ENCODE results near the gene MEIOSIN.
"Not testable (repeated sequence)": the region's sequence is repeated elsewhere in the genome, so short reads cannot be mapped to it uniquely, and the experiment has no call there.

The MEIOSIN gene

DNA sequence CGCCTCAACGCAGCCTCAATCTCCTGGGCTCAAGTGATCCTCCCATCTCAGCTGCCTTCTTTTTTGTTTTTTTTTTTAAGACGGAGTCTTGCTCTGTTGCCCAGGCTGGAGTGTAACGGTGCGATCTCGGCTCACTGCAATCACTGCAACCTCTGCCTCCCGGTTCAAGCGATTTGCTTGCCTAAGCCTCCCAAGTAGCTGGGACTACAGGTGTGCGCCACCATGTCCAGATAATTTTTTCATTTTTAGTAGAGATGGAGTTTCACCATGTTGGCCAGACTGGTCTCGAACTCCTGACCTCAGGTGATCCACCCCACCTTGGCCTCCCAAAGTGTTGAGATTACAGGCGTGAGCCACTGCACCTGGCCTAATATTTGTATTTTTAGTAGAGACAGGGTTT lies 13.2 kb upstream of the MEIOSIN start:
- not testable (repeated sequence) for DNase-seq (ENCODE audit: low spot score)

DNA sequence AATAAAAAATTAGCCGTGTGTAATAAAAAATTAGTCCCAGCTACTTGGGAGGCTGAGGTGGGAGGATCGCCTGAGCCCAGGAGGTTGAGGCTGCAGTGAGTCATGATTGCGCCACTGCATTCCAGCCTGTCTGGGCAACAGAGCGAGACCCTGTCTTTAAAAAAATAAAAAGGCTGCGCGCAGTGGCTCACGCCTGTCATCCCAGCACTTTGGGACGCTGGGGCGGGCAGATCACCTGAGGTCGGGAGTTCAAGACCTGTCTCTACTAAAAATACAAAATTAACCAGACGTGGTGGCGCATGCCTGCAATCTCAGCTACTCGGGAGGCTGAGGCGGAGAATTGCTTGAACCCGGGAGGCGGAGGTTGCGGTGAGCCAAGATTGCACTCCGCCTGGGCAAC lies 4.6 kb upstream of the MEIOSIN start:
- DNase-seq (ENCODE audit: low spot score): not testable (repeated sequence)

DNA sequence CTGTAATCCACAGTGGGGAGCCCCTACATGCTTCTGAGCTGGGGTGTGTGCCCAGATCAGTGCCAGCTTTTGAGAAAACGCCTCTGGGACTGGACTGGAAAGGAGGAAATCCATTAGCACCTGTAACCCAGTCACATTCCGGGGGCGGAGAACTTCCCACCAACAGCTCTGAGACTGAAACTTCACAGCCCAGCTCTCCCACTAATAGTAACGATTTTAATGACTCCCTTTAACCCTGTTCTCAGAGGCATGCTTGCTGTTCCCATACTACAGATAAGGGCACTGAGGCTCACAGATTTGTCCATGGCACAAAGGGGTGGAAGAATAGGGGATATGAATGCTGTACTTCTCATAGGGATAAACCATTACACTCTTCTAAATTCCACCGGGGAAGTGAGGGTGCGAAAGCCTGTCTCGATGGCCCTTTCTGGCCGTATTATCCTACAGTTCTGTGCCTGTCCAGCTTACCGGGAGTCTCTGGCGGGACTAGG lies 3.4 kb upstream of the MEIOSIN start:
- no peak for DNase-seq (ENCODE audit: low spot score)

DNA sequence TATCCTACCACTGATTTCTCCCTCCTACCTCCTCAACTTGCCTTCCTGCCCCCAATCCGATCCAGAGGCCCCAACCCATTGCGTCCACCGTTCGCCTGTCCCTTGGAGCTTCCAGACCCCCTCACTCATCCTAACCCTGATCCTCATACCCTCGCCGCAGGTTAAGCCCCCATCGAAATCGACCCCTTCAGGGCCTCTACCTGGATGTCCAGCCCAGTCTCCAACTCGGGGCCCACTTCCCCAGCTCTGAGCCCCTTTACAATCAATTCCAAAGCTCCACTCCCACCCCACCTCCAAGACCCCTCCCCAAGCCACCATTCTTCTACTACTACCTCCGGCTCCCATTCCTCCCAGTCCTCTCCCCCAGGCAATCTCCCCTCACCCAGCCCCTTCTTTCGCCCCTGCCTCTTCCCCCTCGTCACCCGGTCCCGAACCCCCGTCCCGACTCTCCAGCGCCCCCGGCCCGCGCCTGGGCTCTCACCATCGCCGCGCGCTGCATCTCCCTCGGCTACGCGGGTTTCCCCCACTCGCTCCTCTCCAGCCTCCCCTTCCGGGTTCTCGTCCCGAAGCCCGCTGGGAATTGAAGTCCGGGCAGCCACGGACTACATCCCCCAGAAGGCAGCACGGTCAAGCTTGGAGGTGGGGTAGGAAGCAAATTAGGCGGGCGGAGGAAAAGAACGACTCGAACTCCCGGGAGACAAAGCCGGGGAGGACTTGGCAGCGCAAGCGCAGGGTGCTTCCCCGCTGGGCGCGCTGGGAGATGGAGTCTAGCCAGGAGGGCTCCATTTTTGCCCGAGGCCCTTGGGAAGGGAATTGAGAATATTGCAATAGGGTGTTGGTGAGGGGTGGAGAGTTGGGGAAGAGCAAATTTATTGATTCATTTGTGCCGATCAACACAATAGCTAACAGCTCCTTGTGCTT lies 2.6 kb upstream of the MEIOSIN start, which contains the start of gene FBXO46:
Gene FBXO46 (minus strand): TSS at position 529 of the 921 bp plus-strand sequence. CDS start 17,401 bp downstream, outside the sequence.
- peak; percentile 97 for DNase-seq (ENCODE audit: low spot score)

DNA sequence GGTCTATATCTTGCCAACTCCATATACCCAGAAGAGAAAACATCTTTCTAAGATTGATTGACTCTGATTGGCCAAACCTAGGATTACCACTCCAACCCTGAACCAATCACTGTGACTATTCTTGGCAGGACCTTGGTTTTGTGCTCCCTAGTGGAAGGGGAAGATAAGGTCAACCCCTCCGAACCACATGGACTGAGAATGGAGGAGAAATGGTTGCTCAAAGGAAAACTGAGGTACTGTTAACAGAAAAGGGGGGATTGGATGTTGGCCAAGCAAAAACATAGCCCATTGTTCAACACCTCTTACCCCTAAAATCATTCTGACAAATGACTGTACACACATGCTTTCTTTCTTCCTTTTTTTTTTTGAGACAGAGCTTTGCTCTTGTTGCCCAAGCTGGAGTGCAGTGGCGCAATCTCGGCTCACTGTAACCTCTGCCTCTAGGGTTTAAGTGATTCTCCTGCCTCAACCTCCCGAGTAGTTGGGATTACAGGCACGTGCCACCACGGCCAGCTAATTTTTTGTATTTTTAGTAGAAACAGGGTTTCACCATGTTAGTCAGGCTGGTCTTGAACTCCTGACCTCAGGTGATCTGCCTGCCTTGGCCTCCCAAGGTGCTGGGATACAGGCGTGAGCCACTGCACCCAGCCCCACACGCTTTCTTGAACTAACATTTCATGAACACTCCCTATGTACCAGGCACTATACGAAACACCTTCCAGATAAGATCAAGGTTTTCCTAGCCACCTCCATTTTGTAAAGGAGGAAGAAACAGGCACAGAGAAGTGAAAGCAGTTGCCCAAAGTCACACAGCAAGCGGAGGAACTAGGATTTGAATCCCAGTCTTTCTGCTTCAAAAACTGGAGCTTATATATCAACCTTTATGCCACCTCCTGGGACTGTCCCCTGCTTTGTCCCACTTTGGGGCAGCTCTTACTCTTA lies 6.5 kb downstream of the MEIOSIN start:
- no peak for DNase-seq (ENCODE audit: low spot score)

DNA sequence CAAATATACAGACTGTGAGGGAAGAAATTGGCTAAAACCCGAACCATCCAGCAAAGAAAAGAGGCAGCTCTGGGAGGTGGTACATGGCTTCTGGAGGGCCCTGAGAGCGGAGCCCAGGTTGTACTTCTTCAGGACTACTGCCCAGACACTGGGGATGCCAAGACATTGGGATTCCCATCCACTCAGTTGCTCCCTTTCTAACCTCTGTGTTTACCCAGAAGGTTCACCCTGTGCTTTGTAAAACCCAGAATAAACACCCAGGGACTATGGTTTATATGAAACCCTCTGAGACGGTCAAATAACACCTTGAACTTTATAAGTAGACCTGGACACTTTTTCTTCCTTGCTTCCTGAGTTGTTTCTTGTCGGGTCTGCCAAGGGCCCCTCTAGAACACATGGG lies 9.7 kb downstream of the MEIOSIN start:
- DNase-seq (ENCODE audit: low spot score): no peak

DNA sequence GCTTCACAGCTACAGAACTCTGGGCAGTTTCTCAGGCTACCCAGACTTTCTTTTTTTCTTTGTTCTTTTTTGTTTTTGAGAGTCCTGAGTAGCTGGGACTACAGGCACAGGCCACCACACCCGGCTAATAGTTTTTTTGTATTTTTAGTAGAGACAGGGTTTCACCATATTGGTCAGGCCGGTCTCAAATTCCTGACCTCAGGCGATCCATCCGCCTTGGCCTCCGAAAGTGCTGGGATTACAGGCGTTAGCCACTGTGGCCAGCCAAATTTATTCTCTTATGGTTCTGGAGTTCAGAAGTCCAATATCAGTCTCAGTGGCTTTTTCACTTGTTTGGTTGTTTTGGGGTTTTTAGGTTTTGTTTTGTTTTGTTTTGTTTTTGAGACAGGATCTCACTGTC lies 12.4 kb downstream of the MEIOSIN start:
- DNase-seq (ENCODE audit: low spot score): no peak

DNA sequence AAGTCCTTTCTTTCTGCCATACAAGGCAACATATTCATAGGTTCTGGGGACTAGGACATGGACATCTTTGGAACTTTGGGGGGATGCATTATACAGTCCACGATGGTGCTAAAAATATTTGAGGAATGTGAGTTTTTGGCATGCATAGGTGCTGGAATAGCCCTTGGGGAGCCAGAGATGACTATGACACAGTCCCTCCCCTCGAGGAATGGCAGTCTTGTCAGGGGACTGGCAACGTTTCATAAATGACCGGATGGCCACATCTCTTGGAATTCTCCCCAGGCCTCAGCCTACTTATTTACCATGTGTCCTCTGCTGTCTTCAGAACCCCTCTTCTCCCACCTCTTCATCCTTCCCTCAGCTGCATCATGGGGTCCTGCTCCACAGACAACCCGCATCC lies 13.6 kb downstream of the MEIOSIN start:
- no peak for DNase-seq (ENCODE audit: low spot score)

DNA sequence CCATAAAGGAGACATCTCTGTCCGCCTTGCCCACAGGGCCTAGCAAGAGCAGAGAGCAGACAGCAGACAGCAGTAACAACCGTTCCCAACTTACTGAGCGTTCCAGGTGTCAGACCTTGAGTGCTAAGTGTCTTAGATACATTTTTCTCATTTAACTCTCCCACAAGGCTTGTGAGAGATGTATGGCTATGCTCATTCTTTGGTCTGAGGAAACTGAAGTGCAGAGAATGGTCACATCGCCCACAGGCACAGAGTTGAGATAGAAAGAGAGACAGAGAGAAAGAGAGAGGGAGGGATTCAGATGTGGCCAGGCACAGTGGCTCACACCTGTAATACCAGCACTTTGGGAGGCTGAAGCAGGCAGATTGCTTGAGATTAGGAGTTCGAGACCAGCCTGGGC lies 14.3 kb downstream of the MEIOSIN start:
- no peak for DNase-seq (ENCODE audit: low spot score)

DNA sequence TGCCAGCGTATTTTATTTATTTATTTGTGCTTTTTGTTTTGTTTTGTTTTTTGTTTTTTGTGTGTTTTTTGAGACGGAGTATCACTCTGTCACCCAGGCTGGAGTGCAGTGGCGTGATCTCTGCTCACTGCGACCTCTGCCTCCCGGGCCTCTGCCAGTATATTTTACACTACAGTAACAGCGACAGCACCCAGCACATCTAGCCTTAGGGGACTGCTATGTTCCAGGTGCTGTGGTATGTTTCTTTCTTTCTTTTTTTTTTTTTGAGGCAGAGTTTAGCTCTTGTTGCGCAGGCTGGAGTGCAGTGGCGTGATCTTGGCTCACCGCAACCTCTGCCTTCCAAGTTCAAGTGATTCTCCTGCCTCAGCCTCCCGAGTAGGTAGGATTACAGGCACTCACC lies 18.2 kb downstream of the MEIOSIN start:
- not testable (repeated sequence) for DNase-seq (ENCODE audit: low spot score)

DNA sequence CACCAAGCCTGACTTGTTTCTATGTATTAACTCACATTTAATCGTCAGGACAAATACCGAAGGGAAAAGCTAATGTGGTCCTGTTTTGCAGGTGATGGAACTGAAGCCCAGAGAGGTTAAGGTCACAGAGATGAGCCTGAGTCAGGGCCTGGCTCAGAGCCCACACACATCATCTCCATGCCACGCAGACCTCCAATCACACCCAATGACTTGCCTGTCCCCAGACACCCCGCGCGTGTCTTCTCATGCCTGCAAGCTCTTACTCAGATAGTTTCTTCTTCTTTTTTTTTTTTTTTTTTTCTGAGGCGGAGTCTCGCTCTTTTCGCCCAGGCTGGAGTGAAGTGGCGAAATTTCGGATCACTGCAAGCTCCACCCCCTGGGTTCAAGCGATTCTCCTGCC lies 19.4 kb downstream of the MEIOSIN start:
- no peak for DNase-seq (ENCODE audit: low spot score)

DNA sequence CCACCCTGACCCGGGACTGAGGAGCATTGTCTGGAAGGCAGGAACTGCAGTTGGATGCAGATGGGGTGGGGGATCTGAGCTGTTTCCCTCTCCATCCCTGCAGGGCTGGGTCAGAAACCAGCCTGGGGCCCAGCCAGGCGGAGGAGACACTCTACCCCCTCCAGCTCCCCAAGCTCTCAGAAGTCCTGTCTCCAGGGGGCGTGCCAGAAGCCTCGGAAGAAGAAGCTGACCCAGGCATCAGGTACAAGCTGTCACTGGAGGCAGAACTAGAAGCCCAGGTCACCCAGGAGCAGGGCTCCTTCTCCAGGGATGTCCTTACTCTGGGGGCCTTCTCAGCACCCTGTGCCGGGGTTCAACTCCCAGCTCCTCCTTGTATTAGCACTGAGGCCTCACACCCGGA lies 20.3 kb downstream of the MEIOSIN start:
- no peak for DNase-seq (ENCODE audit: low spot score)

DNA sequence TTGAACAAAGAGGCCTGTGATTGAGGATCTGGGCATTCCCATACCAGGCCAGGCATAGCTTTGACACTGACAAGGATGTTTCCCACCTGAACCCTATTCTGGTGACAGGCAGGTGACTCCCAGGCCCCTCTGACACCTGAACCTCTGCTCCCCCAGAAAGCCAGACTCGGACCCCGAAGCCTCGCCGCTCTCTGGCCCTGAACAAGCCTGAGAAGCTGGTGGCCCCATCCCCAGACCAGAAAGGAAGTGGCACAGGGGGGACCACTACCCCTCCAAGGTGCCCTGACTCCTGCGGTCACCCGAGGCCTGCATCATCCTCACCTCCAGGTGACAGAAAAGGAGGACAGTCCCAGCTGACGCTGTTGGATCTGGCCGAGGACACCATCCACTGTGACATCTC lies 21.1 kb downstream of the MEIOSIN start:
- DNase-seq (ENCODE audit: low spot score): no peak

DNA sequence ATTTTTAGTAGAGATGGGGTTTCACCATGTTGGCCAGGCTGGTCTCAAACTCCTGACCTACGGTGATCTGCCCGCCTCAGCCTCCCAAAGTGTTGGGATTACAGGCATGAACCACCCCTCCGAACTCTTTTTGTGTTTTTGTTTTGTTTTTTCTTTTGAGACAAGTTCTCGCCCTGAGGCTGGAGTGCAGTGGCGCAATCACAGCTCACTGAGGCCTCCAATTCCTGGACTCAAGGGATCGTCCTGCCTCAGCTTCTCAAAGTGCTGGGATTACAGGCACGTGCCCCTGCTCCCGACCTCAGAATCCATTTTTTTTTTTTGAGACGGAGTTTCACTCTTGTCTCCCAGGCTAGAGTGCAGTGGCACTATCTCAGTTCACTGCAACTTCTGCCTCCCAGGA lies 24.5 kb downstream of the MEIOSIN start:
- no peak for DNase-seq (ENCODE audit: low spot score)

DNA sequence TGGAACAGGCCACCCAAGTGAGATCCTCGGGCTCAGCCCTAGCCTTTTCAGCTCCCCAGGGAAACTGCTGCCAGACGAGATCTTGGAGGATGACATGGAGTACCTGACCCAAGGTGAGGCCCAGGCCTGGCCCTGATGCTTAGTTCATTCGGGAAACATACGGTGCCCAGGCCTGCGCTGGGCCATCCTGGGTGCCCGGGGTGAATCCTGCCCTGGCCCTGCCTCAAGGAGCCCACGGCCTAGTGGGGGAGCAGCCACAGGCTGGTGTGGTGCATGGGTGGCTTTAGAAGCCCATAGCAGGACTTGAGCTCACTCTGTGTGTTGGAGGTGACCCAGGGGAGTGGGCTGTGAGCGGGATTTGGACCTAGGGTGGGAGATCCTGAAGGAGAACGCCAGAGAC lies 25.7 kb downstream of the MEIOSIN start:
- no peak for DNase-seq (ENCODE audit: low spot score)

DNA sequence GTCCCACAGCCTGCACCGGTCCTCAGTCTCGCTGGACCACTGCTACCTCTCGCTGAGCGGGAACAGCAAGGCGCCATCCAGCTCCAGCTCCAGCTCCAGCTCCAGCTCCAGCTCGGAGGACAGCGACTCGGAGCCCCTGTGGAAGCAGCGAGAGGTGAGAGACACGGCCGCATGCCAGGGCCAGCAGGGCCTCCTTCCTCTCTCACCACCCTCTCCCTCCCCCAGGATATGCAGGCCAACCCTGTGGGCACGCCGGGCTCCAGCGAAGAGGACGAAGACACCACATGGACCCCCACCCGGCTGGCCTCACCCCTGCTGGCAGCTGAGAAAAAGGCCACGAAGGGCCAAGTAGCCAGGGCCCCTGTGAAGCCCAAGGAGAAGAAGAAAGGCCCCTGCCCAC lies 28.5 kb downstream of the MEIOSIN start:
- DNase-seq (ENCODE audit: low spot score): no peak

DNA sequence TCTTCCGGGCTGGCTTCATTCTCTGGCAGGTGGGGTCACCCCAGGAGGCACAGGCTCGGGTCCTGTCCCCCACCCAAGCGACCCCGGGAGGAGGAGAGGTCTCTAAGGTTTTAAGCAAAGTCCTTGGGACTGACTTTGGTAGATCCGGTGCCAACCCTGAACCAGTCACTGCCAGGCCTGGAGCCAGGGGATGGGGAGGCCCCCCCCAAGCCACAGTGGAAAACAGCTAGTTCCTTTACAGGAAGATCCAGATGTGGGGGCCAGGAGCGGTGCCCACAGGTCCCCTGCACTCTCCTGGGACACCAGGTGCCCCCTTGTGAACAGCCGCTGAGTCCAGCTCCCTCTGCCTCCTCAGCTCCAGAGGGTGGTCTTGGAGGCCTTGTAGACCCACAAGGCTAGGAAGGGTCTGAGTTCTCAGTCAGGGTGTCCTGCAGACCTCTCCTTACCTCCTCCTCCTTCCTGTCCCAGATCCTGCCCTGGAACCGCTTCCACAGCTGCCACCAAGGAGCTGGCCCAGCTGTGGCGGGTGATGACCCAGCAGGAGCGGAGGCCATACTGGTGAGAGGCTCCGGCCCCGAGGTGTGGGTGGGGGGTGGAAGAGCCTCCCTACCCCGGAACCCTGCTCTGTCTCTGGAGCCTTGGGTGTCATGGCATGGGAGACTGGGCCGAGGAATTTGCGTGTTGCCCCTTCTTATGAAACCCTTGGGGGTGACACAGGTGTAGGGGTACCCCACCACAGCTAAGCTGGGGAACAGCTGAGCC lies 29.8 kb downstream of the MEIOSIN start:
- DNase-seq (ENCODE audit: low spot score): no peak

DNA sequence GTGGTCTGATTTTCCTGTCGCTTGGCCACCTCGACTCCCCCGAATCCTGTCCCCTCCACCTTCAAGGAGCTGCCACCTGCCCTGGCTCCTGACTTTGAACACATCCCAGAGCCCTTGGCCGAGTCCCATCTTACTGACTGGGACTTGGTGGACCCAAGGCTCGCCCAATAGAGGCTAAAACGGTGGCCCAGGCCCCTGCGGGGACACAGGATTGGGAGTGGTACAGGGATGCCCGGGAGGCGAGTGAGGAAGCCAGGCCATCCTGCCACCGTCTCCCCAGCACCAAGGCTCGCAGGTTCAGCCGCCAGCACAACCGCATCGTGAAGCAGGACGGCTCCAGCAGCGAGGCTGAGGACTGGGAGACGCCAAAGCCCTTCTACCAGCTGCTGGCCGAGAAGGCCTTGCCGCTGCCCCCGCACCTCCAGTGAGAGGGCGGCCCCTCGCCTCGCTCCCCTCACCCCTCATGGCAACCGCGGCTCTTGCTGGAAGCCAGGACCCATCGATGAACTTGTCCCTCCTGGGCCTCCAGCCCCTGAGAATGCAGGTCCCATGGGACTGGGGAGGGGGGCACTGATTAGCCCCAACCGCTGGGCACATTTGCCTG lies 30.6 kb downstream of the MEIOSIN start:
- DNase-seq (ENCODE audit: low spot score): no peak

DNA sequence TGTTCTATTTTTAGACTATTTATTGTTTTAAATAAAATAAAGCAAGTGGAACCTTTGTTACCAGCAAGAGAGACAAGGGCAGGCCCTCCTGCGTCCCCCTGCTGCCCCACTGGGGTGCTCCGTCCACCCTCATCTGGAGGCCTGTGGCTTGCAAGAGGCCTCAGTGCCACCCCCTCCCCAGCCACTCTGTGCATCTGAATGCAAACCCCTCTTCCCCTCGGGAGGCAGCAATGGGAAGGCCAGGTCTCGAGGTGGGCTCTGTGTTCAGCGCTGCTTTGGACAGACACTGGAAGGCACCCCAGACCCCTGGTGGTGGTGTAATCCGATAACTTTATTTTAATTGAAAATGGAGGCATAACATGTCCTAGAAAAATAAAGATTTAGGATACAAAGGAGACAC lies 31.2 kb downstream of the MEIOSIN start:
- no peak for DNase-seq (ENCODE audit: low spot score)

DNA sequence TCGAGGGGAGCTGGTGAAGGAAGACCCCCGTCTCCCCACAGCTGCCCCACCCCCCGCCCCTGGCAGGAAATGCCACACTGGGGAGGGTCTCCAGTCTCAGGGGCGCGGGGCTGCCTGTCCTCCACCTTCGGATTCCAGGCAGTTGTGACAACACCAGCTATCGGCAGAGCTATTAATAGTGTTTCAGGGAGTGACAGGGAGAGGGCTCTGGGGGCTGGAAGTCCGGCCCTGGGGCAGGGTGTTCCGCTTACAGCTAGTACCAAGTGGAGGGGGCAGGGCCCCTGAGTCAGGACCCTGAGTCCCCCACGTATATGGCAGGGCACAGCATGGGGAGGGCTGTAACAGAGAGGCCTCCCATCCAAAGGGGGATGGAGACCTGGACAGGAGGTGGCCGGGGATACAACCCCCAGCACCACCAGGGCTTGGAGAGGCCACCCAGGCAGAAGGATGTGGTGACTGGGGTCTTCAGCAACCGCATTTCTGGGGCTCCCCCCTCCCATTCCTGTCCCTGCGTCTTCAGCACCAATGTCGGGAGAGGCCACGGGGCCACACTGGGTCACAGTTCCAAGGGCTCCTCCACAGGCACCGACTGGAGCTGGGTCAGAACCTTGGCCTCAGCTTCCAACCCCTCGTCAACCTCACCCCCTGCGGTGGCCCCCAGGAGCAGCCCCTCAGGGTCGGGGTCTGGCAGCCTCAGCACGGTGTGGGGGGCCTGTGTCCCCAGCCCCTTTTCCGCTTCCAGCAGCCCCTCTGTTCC lies 31.9 kb downstream of the MEIOSIN start:
- DNase-seq (ENCODE audit: low spot score): no peak

All from D341Med (cell line).